Measurements from ENCODE around the gene DNAJB13. TPM values are rescaled to one million over a fixed set of nuclear protein-coding genes. Genes with fewer than 3 reads are reported as not detected.

Gene DNAJB13
- total RNA-seq, 1 donor from 2014 or later, result not detected

GRCh38 chr11:74001822-74002286, 51.0 kb downstream of the DNAJB13 start:
- intact Hi-C loops (cut with DNase I), result no loop called here
- Histone ChIP-seq H3K27me3 (no peaks in the 10 kb centered on the region), H3K36me3 (no peaks in the 10 kb centered on the region), H3K4me1 (no peaks in the 10 kb centered on the region), H3K4me3 (no peak overlapping the region), H3K27ac (no peak overlapping the region), H3K9me3 (no peaks in the 10 kb centered on the region)
- no peak for TF ChIP-seq CTCF (IDR thresholded peaks at IDR 0.05)
- ATAC-seq, result no peak
- DNase-seq, result no peak

DNA sequence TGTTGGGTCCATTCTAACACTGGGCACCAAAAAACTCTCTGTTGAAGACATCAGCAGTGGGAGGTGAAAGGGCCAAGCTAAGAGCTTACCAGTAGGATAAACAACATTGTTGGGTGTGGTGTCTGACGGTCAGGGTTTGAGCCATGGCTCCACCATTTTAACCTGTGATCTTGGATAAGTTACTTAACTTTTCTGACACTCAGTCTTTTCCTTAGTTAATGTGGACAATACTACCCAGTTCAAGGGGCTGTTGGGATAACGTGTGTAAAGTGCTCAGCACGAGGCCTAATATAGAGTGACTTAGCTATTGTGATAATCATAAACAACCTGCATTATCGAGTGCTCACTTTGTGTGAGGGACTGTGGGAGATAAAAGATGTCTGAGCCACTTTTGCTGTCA, 52.0 kb downstream of the DNAJB13 start:
- H3K36me3 ChIP-seq, result no peaks in the 10 kb centered on the region
- ATAC-seq, result no peak
- H3K4me1 ChIP-seq, result no peaks in the 10 kb centered on the region
- no peaks in the 10 kb centered on the region for H3K9me3 ChIP-seq
- no peaks in the 10 kb centered on the region for H3K27me3 ChIP-seq
- no peak overlapping the region for H3K4me3 ChIP-seq
- TF ChIP-seq CTCF (IDR thresholded peaks at IDR 0.05), result no peak
- DNase-seq, result no peak
- intact Hi-C loops (cut with DNase I), result no loop called here
- H3K27ac ChIP-seq, result no peak overlapping the region

- no peaks in the 10 kb centered on the region for H3K9me3 ChIP-seq
- H3K27ac ChIP-seq, result no peak overlapping the region
- no peak for TF ChIP-seq CTCF (IDR thresholded peaks at IDR 0.05)
- DNase-seq (no peak), ATAC-seq (no peak)
- H3K27me3 ChIP-seq, result no peaks in the 10 kb centered on the region
- H3K4me3 ChIP-seq, result no peak overlapping the region
- H3K4me1 ChIP-seq, result no peaks in the 10 kb centered on the region
- no peaks in the 10 kb centered on the region for H3K36me3 ChIP-seq
- intact Hi-C loops (cut with DNase I), result no loop called here
These were observed 53.3 kb downstream of the DNAJB13 start for GRCh38 chr11:74004046-74004695.

DNA sequence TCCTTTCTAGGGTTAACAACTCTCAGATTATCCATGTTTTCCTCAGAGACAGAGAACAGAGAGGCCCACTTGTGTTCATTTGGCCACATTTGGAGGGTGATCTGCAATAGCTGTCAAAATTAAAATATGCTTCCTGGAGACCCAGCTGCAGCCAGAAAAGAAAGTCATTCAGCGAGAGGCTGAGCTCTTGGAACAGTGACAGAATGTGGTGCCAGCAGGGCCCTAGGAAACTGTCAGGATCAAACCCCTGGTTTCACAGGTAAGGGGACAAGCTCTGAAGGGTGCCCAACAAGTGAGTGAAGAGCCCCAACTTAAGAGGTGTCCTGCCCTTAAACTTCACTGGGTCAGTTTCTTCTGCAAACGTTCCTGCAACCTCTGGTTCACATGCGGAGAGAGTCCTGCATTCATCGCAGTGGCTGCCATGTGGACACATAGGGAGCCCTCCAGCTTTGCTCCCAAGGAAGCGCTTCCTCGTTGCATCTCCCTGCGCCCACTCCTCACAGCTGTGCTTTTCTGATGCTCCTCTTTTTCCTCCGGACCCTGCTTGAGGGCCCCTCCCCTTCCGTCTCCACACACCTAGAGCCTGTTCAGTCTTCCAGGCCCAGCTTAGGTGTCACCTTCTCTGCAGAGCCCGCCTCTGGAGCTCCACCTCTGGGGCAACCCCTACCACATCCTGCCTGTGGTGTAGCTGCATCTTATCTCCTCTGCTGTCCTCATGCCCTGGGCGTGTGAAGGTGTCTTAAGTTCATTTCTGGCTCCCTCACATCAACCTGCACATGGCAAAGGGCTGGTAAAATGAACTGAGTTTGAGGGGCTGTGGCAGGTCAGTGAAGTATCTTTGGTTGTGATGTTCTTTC, 54.2 kb downstream of the DNAJB13 start:
- Histone ChIP-seq H3K4me3 (no peak overlapping the region), H3K36me3 (no peaks in the 10 kb centered on the region), H3K27ac (no peak overlapping the region), H3K27me3 (no peaks in the 10 kb centered on the region), H3K9me3 (no peaks in the 10 kb centered on the region), H3K4me1 (no peaks in the 10 kb centered on the region)
- TF ChIP-seq CTCF (IDR thresholded peaks at IDR 0.05), result no peak
- ATAC-seq (peak; percentile 55), DNase-seq (no peak)
- intact Hi-C loops (cut with DNase I), result no loop called here

DNA sequence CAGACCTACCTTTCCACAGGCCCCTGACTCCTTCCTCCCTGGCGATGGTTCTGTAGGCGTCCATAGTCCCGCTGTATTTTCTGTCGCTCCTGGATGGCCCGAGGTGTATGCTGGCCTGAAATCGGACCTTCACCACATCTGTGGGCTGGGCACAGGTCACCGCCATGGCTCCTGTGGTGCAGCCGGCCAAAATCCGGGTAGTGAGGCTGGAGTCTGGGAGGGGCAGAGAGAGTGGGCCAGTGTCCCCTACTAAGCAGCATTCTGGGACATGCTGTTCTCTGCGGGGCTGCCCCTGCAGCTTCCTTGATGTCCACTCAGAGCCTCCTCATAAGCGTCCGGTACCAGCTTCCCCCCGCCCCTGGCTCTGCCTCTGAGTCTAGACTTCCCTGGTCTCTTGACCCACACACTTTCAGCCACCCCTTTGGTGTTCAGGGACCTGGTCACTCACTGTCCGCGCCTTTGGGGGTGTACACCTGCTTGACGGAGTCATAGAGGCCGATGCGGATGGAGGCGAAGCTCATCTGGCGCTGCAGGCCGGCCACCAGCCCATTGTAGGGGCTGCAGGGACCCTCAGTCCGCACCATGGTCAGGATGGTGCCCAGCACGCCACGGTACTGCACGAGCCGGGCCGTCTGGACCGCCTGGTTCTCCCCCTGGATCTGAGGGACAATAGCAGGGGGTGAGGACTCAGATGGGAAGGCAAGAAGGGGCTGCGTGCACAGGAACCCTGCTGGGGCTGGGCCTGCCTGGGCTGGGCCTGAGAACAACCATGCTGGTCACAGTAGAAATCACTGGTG, 55.1 kb downstream of the DNAJB13 start:
- no peaks in the 10 kb centered on the region for H3K27me3 ChIP-seq
- H3K27ac ChIP-seq, result no peak overlapping the region
- intact Hi-C loops (cut with DNase I), result no loop called here

More for the DNA sequence above, 55.1 kb downstream of the DNAJB13 start:
- DNase-seq (peak; percentile 19), ATAC-seq (no peak)
- no peak for TF ChIP-seq CTCF (IDR thresholded peaks at IDR 0.05)
- H3K36me3 ChIP-seq, result no peaks in the 10 kb centered on the region
- no peaks in the 10 kb centered on the region for H3K9me3 ChIP-seq
- H3K4me1 ChIP-seq, result no peaks in the 10 kb centered on the region
- no peak overlapping the region for H3K4me3 ChIP-seq

Measured in upper lobe of right lung (tissue), 1 donor.